Measurements from ENCODE around the gene DCTPP1. TPM values are rescaled to one million over a fixed set of nuclear protein-coding genes. Genes with fewer than 3 reads are reported as not detected.
A peak's percentile ranks its signal among the peaks of the same experiment; 100 is the strongest.
"Not testable (repeated sequence)": the region's sequence is repeated elsewhere in the genome, so short reads cannot be mapped to it uniquely, and the experiment has no call there.

DCTPP1 gene
- 10 to 100 TPM; 22.8 to 39.9 (median 29.7) TPM for total RNA-seq
- polyA plus RNA-seq = 10 to 100 TPM; 12.0 to 42.6 TPM
- long read RNA-seq, donor 1, transcript DCTPP1-201 (3 exons, 1,222 nt) = major isoform, 44 of 57 reads
- long read RNA-seq, donor 1, partial matches to known transcripts = 0 of 57 reads
- long read RNA-seq, donor 1, other reads (novel, unspliced or antisense) = 12 of 57 reads
- long read RNA-seq, donor 2, transcript DCTPP1-201 (3 exons, 1,222 nt) = major isoform, 47 of 62 reads
- long read RNA-seq, donor 2, partial matches to known transcripts = 0 of 62 reads
- long read RNA-seq, donor 2, other reads (novel, unspliced or antisense) = 15 of 62 reads
- long read RNA-seq, donor 3, transcript DCTPP1-201 (3 exons, 1,222 nt) = major isoform, 39 of 39 reads
- long read RNA-seq, donor 3, partial matches to known transcripts = 0 of 39 reads
- long read RNA-seq, donor 3, other reads (novel, unspliced or antisense) = 0 of 39 reads

GRCh38 chr16:30429678-30430427 lies at the start of gene DCTPP1:
Gene DCTPP1, minus strand, starts transcription at chr16:30430030. Its CDS starts 50 bp downstream, at chr16:30429980.
- ATAC-seq (peak; percentile 97 to 99 (median 99)), DNase-seq (peak; percentile 90 to 98)
- Histone ChIP-seq H3K4me1 (peaks cover 3 to 33% (median 19%) of the 10 kb centered on the region in 9 donors), H3K4me3 (peak within 1 kb of the TSS; percentile 63 to 97 (median 72)), H3K27me3 (no peaks in the 10 kb centered on the region), H3K9me3 (no peaks in the 10 kb centered on the region), H3K36me3 (peaks cover 0 to 30% (median 0%) of the 10 kb centered on the region in 9 donors), H3K27ac (peak within 1 kb of the TSS in 9 of 10 donors; percentile 60 to 83 (median 74))
- WGBS, 2 donors = 0% methylated on average over 49 of the region's 49 CpGs
- peak; percentile 52 to 84 (median 78) for TF ChIP-seq CTCF (IDR thresholded peaks at IDR 0.05)
- intact Hi-C loops (cut with DNase I) = loop anchor here in 6 of 10 donors (1.0 to 10.0 kb wide), 7 partner anchors 55 to 315 kb away; partner anchors contain the start of genes GDPD3 (in 1 of the 6) and ZNF768 (in 1 of the 6)

GRCh38 chr16:30478766-30479478 lies 49.1 kb upstream of the DCTPP1 start:
- peaks cover 0 to 39% (median 14%) of the 10 kb centered on the region in 7 donors for H3K27me3 ChIP-seq
- H3K36me3 ChIP-seq = peaks cover 0 to 65% (median 0%) of the 10 kb centered on the region in 9 donors
- no peak for DNase-seq
- H3K4me1 ChIP-seq = peaks cover 0 to 12% (median 0%) of the 10 kb centered on the region in 9 donors
- no peak overlapping the region for H3K27ac ChIP-seq
- no peak for ATAC-seq
- no peaks in the 10 kb centered on the region for H3K9me3 ChIP-seq
- TF ChIP-seq CTCF (IDR thresholded peaks at IDR 0.05) = no peak
- no peak overlapping the region for H3K4me3 ChIP-seq
- WGBS, 2 donors = 89% methylated on average over 12 of the region's 12 CpGs
- intact Hi-C loops (cut with DNase I) = no loop called here

- 78 to 83% methylated on average over 3 of the region's 3 CpGs for WGBS, 2 donors
- intact Hi-C loops (cut with DNase I); H3K4me3 ChIP-seq; H3K27ac ChIP-seq; H3K9me3 ChIP-seq; ATAC-seq; DNase-seq: not testable (repeated sequence)
- peaks cover 0 to 53% (median 0%) of the 10 kb centered on the region in 9 donors for H3K36me3 ChIP-seq
- H3K4me1 ChIP-seq = peaks cover 0 to 21% (median 0%) of the 10 kb centered on the region in 9 donors
- H3K27me3 ChIP-seq = peaks cover 0 to 51% (median 23%) of the 10 kb centered on the region in 7 donors
Measured at GRCh38 chr16:30477773-30478172, 47.9 kb upstream of the DCTPP1 start.

GRCh38 chr16:30476991-30477390 lies 47.2 kb upstream of the DCTPP1 start:
- H3K27me3 ChIP-seq = peaks cover 0 to 58% (median 29%) of the 10 kb centered on the region in 7 donors
- TF ChIP-seq CTCF (IDR thresholded peaks at IDR 0.05) = no peak

More at GRCh38 chr16:30476991-30477390, 47.2 kb upstream of the DCTPP1 start:
- intact Hi-C loops (cut with DNase I) = no loop called here
- no peak for DNase-seq
- Histone ChIP-seq H3K27ac (no peak overlapping the region), H3K4me3 (no peak overlapping the region), H3K4me1 (peaks cover 0 to 24% (median 0%) of the 10 kb centered on the region in 9 donors), H3K9me3 (no peaks in the 10 kb centered on the region), H3K36me3 (peaks cover 0 to 45% (median 0%) of the 10 kb centered on the region in 9 donors)
- WGBS, 2 donors = 66 to 75% methylated on average over 3 of the region's 3 CpGs
- ATAC-seq = no peak
